Astrocyte of the cerebellum (primary cell): ENCODE data around the gene SESN1.

Source experiments
- DNase-seq: peaks from one replicate; pipeline ENCODE4 v3.0.0-alpha.2; 2011; ENCODE audit warnings: low read depth
- H3K4me3 ChIP-seq: 2 replicates; pipeline ENCODE4 v1.5.1; 2011; ENCODE audit warnings: mild to moderate bottlenecking, low read depth, low read length, moderate library complexity
- CTCF ChIP-seq: IDR thresholded peaks from 2 replicates; pipeline ENCODE4 v1.5.1; 2012; ENCODE audit warnings: low read length, low read depth, moderate library complexity, mild to moderate bottlenecking; ENCODE audit errors: missing control alignments
- in situ Hi-C: cut with HindIII; loops from 2 replicates; pipeline ENCODE4 v1.10.0; 2017; ENCODE audit warnings: low sequenced_read_pairs

SESN1 gene

DNA sequence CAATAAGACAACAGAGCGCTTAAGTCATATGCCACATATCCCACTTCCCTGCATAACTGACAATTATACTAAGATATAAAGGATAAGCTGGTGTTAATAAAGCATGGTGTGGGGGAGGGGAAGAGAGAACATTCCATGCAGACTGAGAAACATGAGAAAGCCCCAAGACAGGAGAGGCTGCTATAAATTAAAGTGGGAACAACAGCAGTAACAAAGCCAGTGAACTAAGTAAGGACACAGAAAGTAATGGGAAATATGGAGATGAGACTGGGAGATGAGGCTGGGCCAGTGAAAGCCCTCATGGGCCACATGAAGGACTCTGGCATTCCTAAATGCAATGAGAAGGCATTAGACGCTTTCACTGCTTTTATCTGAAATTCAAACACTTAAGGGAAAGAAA lies 41.3 kb downstream of the SESN1 start:
- no peak for DNase-seq
- in situ Hi-C loops, result no loop called here
- no peak overlapping the region for H3K4me3 ChIP-seq
- TF ChIP-seq CTCF, result no peak

- in situ Hi-C loops, result no loop called here
- H3K4me3 ChIP-seq, result no peak overlapping the region
- no peak for DNase-seq
- TF ChIP-seq CTCF, result no peak
These were observed 41.8 kb downstream of the SESN1 start for GRCh38 chr6:109052852-109053251.

DNA sequence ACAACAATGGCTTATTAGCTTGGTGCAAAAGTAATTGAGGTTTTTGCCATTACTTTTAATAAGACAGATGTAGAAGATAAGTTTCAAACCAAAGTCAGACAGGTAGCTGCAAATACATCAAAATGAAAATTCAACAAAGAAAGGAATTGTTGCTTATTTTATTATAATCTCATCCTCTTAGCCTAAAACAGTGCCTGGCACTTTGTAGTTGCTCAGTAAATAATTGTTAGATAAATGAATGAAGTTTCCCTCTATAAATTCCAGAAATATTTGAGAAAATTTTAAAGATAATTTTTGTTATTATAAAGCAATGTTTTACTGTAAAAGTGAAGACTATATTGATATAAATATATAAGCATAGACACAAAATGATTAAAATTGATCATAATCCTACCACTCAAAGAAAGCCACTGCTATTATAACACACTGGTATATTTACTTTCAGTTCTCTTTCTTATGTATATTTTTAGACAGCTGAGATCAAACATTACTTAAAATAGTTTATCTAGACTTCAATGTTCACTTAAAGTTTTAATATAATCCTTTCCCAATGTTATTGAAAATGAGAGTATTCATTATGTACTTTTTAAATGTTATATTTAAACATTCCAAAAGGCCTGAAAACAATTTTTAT lies 42.5 kb downstream of the SESN1 start:
- in situ Hi-C loops, result no loop called here

DNA sequence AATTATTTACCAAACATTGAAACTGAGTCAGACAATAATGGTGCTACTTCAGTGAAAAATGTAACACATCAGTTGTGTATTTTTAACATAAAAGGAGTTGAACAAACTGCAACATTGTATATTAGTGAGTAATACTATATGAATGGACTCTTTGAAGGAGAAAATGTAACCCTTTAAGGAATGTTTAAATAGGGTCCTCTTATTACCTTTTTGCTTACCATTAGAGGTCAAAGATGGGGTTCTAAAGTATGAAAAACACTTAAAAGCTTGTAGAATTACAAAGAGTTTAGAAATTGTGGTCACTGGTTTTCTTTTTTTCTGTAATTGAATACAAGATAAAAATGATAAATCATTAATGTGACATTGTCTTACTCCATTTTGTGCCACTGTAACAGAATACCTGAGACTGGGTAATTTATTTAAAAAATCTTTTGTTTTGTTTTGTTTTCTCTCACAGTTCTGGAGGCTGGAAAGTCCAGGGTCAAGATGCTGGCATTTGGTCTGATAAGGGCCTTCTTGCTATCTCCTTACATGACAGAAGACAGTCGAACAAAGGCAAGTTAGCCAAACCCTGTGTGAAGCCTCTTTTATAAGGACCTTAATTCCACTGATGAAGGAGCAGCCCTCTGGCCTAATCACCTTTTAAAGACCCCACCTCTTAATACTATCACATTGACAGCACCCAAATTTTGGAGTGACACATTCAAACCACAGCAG lies 43.2 kb downstream of the SESN1 start:
- no peak for TF ChIP-seq CTCF
- DNase-seq, result peak; percentile 29
- H3K4me3 ChIP-seq, result no peak overlapping the region
- in situ Hi-C loops, result no loop called here

More for the DNA sequence above, 42.5 kb downstream of the SESN1 start:
- TF ChIP-seq CTCF, result no peak
- DNase-seq, result no peak
- H3K4me3 ChIP-seq, result no peak overlapping the region

- H3K4me3 ChIP-seq, result no peak overlapping the region
- TF ChIP-seq CTCF, result no peak
- in situ Hi-C loops, result no loop called here
- no peak for DNase-seq
These were observed 44.1 kb downstream of the SESN1 start for GRCh38 chr6:109050447-109051102.

DNA sequence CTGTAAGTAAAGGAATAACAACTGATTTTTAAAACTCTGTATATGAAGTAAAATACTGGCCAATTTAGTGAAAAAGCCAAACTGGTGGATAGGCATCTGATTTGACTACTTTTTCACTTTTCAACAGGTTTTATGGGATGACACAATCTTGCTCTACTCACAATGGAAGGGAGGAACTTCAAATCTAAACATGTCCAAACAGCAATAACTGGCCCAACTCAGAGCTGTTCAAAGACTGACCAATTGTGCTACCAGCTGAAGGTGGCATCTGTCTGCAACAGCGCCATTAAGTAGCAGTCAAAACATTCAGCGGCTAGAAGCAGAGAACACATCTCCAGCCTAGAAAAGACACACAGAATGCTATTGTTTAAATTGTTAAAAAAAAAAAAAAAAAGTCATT lies 44.6 kb downstream of the SESN1 start:
- TF ChIP-seq CTCF, result no peak
- DNase-seq, result no peak
- in situ Hi-C loops, result no loop called here
- no peak overlapping the region for H3K4me3 ChIP-seq
